A673 (cell line): Measurements from ENCODE around the gene FOSL1.

Experiments used
- EZH2 ChIP-seq: fragments of 200-600 bp; sonication (generic); IDR thresholded peaks from 2 replicates; pipeline ENCODE4 v1.6.1; 2017; ENCODE audit warnings: borderline replicate concordance, low read depth, mild to moderate bottlenecking, mixed read lengths, antibody characterized with exemption, low read length; ENCODE audit not compliant: poor library complexity, severe bottlenecking
- TF ChIP-seq, protein P1 (sequence below): fragments of 300-800, 200-600 bp; sonication (generic); conservative IDR thresholded peaks from 2 replicates; pipeline ENCODE4 v1.5.1; 2017; ENCODE audit warnings: low read depth, mild to moderate bottlenecking, antibody characterized with exemption, low read length, moderate library complexity, mixed read lengths

DNA sequence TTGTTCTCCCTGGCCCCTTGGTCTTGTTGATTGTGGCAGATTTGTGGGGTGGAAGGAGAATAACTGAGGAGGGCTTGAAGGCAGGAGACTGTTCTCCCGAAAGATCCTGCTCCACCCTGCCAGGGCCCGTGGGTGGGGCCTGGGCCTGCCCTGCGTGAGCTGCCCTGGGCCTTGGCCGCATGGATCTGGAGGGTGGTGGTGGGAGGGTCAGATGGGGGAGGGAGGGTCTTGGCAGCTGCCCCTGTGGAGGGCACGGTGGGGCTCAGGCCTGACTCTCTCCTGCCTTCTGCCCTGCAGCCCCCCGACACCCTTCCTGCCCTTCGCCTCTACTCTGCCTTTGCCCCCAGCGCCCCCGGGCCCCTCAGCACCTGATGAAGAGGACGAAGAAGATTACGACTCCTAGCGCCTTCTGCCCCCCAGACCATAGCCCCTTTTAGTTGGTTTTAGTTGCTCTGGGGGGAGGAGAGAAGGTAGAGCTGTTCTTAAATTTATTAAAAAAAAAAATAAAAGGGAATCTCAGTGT is 20.9 kb upstream of the FOSL1 start:
- TF ChIP-seq, protein P1, sequence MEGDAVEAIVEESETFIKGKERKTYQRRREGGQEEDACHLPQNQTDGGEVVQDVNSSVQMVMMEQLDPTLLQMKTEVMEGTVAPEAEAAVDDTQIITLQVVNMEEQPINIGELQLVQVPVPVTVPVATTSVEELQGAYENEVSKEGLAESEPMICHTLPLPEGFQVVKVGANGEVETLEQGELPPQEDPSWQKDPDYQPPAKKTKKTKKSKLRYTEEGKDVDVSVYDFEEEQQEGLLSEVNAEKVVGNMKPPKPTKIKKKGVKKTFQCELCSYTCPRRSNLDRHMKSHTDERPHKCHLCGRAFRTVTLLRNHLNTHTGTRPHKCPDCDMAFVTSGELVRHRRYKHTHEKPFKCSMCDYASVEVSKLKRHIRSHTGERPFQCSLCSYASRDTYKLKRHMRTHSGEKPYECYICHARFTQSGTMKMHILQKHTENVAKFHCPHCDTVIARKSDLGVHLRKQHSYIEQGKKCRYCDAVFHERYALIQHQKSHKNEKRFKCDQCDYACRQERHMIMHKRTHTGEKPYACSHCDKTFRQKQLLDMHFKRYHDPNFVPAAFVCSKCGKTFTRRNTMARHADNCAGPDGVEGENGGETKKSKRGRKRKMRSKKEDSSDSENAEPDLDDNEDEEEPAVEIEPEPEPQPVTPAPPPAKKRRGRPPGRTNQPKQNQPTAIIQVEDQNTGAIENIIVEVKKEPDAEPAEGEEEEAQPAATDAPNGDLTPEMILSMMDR, result no peak
- no peak for TF ChIP-seq EZH2
